ENCODE measurements around the gene JCHAIN.

The JCHAIN gene

DNA sequence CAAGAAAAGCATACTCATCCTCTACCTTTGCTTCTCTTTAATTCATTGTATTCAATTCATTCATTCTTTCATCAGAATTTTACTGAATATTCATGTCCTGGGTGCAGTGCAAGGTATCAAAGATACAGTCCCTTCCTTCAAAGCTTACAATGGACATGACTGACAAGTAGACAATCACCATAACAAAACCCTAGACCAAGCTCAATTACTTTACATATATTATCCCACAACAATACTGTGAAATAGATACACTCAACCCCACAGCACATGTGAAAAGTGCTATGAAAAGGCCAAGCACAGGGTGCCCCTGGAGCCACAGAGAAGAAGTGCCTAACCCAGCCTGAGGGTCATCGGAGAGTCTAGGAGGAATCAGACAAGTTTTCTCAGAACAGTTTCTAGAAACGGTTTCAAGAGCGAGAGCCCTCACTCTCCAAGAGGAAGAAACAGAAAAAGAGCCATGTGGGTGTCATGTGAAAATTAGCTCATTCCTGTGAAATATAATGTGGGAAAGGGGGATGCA, 58.9 kb downstream of the JCHAIN start:
- H3K36me3 ChIP-seq (ENCODE audit: insufficient read depth, low read length), result no peaks in the 10 kb centered on the region
- no peaks in the 10 kb centered on the region for H3K4me1 ChIP-seq (ENCODE audit: insufficient read depth, low read length)
- H3K9me3 ChIP-seq (ENCODE audit: control insufficient read depth, insufficient read depth, low read length), result no peaks in the 10 kb centered on the region
- H3K9ac ChIP-seq (ENCODE audit: low read depth, low read length), result no peak overlapping the region

- H3K9me3 ChIP-seq (ENCODE audit: control insufficient read depth, insufficient read depth, low read length), result no peaks in the 10 kb centered on the region
- H3K36me3 ChIP-seq (ENCODE audit: insufficient read depth, low read length), result no peaks in the 10 kb centered on the region
- no peaks in the 10 kb centered on the region for H3K4me1 ChIP-seq (ENCODE audit: insufficient read depth, low read length)
- H3K9ac ChIP-seq (ENCODE audit: low read depth, low read length), result no peak overlapping the region
These were observed 59.8 kb downstream of the JCHAIN start for GRCh38 chr4:70606459-70606858.

All from ES-I3 (cell line).